Central memory CD4-positive, alpha-beta T cell (primary cell): ENCODE results near the gene CNNM2.
"Not testable (repeated sequence)": the region's sequence is repeated elsewhere in the genome, so short reads cannot be mapped to it uniquely, and the experiment has no call there.

Experiments used
- DNase-seq: peaks from one replicate; pipeline ENCODE4 v3.0.0; 2022

Gene CNNM2

GRCh38 chr10:102927311-102928010, 9.4 kb downstream of the CNNM2 start:
- DNase-seq = no peak

- DNase-seq = not testable (repeated sequence)
Measured at GRCh38 chr10:102928442-102928841, 10.3 kb downstream of the CNNM2 start.

- no peak for DNase-seq
Measured at GRCh38 chr10:102930720-102931119, 12.6 kb downstream of the CNNM2 start.

- DNase-seq = no peak
Measured at GRCh38 chr10:102931643-102932042, 13.5 kb downstream of the CNNM2 start.

DNA sequence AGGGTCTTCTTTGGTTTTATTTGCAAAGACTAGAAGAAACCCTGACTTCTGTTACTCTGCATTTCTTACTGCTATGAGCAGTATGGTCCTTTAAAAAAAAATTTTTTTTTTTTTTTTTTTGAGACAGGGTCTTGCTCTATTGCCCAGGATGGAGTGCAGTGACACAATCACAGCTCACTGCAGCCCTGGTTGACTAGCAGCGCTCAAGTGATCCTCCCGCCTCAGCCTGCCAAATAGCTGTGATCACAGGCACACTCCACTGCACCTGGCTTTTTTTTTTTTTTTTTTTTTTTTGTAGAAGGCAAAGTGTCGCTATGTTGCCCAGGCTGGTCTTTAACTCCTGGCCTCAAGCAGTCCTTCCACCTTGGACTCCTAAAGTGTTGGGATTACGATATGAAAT, 17.4 kb downstream of the CNNM2 start:
- no peak for DNase-seq

DNA sequence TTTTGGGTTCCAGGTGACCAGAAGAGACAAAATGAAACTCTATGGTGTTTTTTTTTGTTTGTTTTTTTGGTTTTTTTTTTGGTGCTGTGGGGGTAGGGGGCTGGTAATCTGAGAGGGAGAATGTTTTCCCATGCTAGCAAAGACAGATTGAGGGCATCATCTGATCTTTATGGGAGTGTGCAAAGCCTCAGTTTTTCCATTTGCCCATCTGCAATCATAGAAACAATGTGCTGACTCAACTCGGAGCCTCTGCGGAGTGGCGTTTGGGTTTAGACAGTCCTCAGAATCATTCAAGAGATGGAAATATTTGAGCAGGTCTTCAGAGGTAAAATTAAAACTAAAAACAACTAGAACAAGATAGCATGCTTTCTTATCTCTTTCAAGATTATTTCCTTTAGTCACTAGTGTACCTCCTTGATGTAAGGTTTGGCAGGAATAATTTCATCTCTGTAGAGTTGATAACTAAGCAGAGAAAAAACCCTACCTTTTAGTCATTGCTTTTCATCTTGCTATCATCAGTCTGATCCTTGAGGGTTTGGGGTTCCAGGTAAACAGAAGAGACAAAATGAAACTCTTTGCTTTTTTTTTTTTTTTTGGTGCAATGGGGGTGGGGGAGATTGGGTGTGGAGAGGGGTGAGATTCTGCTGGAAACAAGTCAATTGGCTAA, 18.0 kb downstream of the CNNM2 start:
- no peak for DNase-seq

DNA sequence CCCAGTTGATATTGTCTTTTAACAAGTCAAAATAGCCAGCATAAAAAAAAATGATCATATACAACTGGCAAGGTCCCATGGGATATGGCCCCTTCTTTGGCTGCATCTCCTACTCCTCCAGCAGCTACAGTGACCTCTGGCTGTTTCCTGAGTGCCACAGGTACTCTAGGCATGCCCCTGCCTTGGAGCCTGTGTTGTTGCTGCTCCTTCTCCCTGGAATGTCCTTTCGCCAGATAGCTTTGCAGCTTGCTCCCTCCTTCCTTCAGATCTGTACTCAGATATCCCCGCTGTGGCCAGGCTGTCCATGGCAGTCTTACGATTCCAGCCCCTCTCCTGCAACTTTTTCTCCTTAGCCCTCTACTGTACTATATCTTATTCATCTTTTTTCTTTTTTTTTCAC, 23.3 kb downstream of the CNNM2 start:
- DNase-seq = no peak

GRCh38 chr10:102945449-102945848, 27.4 kb downstream of the CNNM2 start:
- DNase-seq = no peak

DNA sequence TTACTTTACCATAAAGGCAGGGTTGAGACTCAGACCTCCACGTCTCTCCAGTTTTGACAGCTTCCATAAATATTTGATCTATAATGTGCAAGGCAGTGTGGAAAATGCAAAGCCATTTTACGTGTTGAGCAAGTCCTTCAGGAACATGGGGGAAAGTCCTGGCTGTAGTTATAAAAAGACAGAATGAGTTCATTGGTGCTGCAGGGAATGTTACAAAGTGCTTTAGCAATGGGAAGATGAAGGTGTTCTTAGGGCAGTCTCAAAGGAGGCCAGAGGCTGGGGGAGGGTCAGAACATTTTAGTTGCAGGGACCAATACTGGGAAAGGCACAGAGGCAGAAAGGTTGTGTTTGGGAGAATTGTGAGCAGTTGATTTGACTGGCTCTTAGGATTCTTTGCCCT, 27.9 kb downstream of the CNNM2 start:
- DNase-seq = no peak

DNA sequence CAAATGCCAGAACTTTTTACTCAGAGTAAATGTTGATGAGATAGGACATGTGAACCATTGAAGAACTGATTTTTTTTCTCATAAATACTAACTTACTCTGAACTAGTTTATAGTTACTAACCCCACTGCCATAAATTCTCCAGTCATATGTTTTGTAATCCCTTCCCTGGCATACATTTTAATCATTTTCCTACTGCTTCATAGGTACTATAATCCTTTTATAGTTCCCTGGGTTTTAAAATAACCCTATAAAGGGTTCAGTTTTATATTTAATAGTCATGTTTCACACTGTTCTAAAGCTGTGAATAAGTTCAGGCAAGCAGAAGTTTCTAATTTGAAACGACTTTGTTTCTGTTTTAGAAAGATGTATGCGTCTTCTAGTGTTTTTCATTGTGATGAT, 28.9 kb downstream of the CNNM2 start:
- no peak for DNase-seq

- DNase-seq = no peak
Measured at GRCh38 chr10:102948176-102948575, 30.1 kb downstream of the CNNM2 start.

DNA sequence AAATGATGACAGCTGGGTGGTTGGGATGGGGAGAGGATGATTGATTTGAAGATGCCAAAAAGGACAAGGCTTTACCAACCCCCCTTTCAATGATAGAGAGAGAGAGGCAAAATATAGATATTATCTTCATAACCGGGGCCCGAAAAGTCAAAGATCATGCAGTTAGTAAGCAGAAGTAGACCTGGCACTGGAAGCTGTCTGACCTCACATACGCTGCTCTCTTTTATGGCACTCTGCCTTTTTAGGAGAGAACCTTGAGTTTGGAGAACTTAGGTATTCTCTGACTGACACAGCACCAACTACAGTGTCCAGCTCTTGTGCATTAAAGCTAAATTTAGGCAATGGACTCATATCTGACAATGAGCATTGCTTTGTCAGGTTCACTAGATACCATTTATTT, 30.7 kb downstream of the CNNM2 start:
- no peak for DNase-seq

DNA sequence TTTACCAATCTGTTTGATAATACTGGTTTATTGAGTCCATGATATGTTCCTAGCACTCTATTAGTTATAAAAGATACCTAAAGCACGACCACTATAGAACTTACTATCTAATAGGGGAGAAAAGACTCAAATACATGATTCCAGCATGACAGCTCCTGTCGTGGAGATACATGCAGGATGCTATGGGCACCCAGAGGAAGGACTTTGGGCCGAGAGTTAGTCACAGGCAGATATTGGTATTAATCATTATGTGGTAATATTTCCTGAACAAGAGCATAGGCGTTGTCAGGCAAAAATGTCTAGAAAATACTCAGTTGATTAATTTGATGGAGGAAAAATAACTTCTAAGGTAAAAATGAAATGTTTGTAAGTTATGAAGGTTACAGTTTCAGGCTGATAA, 31.8 kb downstream of the CNNM2 start:
- DNase-seq = no peak

GRCh38 chr10:102951316-102951715, 33.2 kb downstream of the CNNM2 start:
- DNase-seq = no peak

GRCh38 chr10:102959360-102959759, 41.3 kb downstream of the CNNM2 start:
- no peak for DNase-seq

DNA sequence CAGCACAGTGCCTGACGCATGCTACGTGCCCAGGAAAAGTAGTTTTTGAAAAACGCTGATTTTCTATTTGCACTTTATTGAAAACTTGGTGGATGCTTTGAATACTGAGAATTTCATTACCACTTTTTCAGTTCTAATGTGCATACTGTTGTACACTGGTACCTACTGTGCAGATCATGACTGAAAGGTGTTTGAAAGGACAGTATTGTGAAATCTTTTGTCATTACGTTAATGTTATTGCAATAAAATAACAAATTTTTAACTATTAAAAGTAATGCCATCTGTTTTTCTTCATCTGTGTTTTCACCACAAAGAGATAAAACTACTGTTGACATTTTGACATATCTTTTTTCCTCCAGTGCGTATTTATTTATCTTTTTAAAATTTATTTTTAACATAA, 42.1 kb downstream of the CNNM2 start:
- DNase-seq = no peak

DNA sequence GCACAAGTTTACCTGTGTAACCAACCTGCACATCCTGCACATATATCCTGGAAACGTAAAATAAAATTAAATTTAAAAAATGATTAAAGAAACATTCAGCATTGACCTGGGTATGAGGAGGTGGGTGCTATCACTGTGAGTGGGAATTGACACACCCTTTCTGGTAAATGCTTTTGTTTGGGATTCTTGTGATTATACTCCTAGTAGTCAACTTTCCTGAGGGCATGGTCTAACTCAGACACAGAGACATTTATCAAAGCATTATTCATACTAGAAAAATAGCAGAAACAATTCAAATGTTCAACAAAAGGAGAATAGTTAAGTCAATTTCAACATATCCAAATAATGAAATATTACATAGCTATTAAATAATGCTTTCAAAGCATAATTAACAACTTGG, 44.2 kb downstream of the CNNM2 start:
- DNase-seq = no peak

GRCh38 chr10:102962951-102963755, 45.1 kb downstream of the CNNM2 start:
- no peak for DNase-seq

- DNase-seq = no peak
Measured at GRCh38 chr10:102963756-102964025, 45.6 kb downstream of the CNNM2 start.

- DNase-seq = not testable (repeated sequence)
Measured at GRCh38 chr10:102964064-102964463, 46.0 kb downstream of the CNNM2 start.

DNA sequence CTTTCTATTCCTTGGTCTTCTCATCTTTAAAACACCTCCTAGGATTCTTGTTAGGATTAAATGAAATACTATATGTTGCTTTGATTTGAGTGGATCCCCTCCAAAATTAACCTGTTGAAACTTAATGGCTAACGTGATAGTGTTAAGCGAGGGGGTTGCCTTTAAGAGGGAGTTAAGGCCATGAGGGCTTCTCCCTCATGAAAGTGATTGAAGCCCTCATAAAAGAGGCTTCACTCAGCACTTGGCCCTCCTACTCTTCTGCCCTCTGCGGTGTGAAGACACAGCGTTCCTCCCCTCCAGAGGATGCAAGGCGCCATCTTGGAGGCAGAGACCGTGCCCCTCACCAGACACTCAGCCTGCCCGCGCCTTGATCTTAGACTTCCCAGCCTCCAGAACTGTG, 46.6 kb downstream of the CNNM2 start:
- DNase-seq = no peak

GRCh38 chr10:102965311-102965851, 47.3 kb downstream of the CNNM2 start:
- DNase-seq = no peak

DNA sequence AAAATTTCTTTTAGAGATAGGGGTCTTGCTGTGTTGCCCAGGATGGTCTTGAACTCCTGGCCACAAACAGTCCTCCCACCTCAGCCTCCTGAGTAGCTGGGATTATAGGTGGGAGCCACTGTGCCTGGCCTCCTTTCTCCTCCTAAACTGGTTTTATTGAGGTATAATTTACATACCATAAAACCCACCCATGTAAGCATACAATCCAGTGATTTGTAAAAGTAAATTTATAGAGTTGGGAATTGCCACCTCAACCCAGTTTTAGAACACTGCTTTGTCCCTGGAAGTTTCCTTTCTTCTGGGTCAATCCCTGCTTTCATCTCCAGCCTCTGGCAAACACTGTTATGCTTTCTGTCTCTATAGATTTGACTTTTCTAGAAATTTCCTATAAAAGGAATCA, 49.0 kb downstream of the CNNM2 start:
- no peak for DNase-seq
